SK-N-MC (cell line): ENCODE results near the gene ANXA8.

Source experiments
- DNase-seq: peaks from one replicate; pipeline ENCODE4 v3.0.0-alpha.2; 2011; ENCODE audit warnings: low read depth, low spot score
- H3K27ac ChIP-seq: fragments of 200-600 bp; sonication (generic); 2 replicates; pipeline ENCODE4 v1.5.1; 2016; ENCODE audit warnings: mixed run types
- H3K36me3 ChIP-seq: fragments of 200-600 bp; sonication (generic); 2 replicates; pipeline ENCODE4 v1.6.1; 2017; ENCODE audit warnings: antibody characterized with exemption, low read length, mixed read lengths; ENCODE audit not compliant: insufficient read depth
- H3K4me3 ChIP-seq: fragments of 200-600 bp; sonication (generic); 2 replicates; pipeline ENCODE4 v1.5.1; 2016
- H3K9ac ChIP-seq: fragments of 200-600 bp; sonication (generic); 2 replicates; pipeline ENCODE4 v1.8.0; 2017; ENCODE audit warnings: mixed run types, mixed read lengths; ENCODE audit not compliant: insufficient read length
- H3K9me3 ChIP-seq: fragments of 200-600 bp; sonication (generic); 2 replicates; pipeline ENCODE4 v1.6.1; 2017; ENCODE audit warnings: low read depth, mild to moderate bottlenecking, antibody characterized with exemption, low read length, moderate library complexity, mixed read lengths
- EZH2 ChIP-seq: fragments of 200-600 bp; sonication (generic); IDR thresholded peaks from one replicate; pipeline ENCODE4 v1.6.1; 2017; ENCODE audit warnings: antibody characterized with exemption
- FOXP2 ChIP-seq: optimal IDR thresholded peaks from 2 replicates; pipeline ENCODE3; 2011; ENCODE audit warnings: mild to moderate bottlenecking, moderate library complexity; ENCODE audit not compliant: insufficient read depth; ENCODE audit errors: extremely low read length, control extremely low read depth
- POLR2AphosphoS5 ChIP-seq: IDR thresholded peaks from 2 replicates; pipeline ENCODE4 v1.6.1; 2012; ENCODE audit warnings: mild to moderate bottlenecking, low read depth, low read length, borderline replicate concordance

ANXA8 gene

GRCh38 chr10:47452495-47453140, 31.3 kb downstream of the ANXA8 start:
- TF ChIP-seq EZH2: no peak
- TF ChIP-seq POLR2AphosphoS5: no peak
- no peak overlapping the region for H3K4me3 ChIP-seq
- no peak for DNase-seq
- H3K36me3 ChIP-seq: no peaks in the 10 kb centered on the region
- H3K9ac ChIP-seq: no peak overlapping the region
- H3K9me3 ChIP-seq: no peaks in the 10 kb centered on the region
- H3K27ac ChIP-seq: no peak overlapping the region

GRCh38 chr10:47451998-47452494, 31.9 kb downstream of the ANXA8 start:
- no peaks in the 10 kb centered on the region for H3K9me3 ChIP-seq
- no peaks in the 10 kb centered on the region for H3K36me3 ChIP-seq
- H3K4me3 ChIP-seq: no peak overlapping the region
- TF ChIP-seq FOXP2: no peak
- TF ChIP-seq EZH2: no peak
- TF ChIP-seq POLR2AphosphoS5: no peak
- H3K27ac ChIP-seq: no peak overlapping the region
- H3K9ac ChIP-seq: no peak overlapping the region
- no peak for DNase-seq

- H3K9ac ChIP-seq: no peak overlapping the region
- DNase-seq: no peak
- H3K9me3 ChIP-seq: no peaks in the 10 kb centered on the region
- no peaks in the 10 kb centered on the region for H3K36me3 ChIP-seq
- no peak overlapping the region for H3K27ac ChIP-seq
- no peak overlapping the region for H3K4me3 ChIP-seq
- TF ChIP-seq FOXP2: no peak
- TF ChIP-seq EZH2: no peak
- no peak for TF ChIP-seq POLR2AphosphoS5
These were observed 32.5 kb downstream of the ANXA8 start for GRCh38 chr10:47451273-47451997.

DNA sequence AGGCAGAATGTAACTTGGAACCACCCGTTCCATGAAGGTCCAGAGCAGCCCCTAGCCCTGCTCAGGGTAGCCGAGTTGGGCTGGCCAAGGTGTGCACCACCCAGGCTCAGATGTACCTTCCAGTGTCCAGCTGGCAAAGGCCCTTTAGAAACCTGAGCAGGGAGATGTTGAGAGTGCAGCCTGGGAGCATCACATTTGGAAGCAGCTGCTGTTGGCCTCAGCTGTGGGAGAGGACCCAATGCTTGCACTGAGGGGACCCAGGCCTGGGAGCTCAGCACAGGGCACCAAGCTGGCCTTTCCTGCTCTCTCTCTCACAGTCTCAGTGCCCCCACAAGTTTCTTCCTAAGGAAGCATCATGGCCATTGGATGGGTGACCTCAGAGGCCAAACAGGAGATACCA, 33.5 kb downstream of the ANXA8 start:
- no peaks in the 10 kb centered on the region for H3K36me3 ChIP-seq
- H3K9ac ChIP-seq: no peak overlapping the region
- no peak overlapping the region for H3K4me3 ChIP-seq
- no peak overlapping the region for H3K27ac ChIP-seq
- H3K9me3 ChIP-seq: no peaks in the 10 kb centered on the region
- DNase-seq: no peak
- no peak for TF ChIP-seq EZH2
- TF ChIP-seq FOXP2: no peak
- TF ChIP-seq POLR2AphosphoS5: no peak

DNA sequence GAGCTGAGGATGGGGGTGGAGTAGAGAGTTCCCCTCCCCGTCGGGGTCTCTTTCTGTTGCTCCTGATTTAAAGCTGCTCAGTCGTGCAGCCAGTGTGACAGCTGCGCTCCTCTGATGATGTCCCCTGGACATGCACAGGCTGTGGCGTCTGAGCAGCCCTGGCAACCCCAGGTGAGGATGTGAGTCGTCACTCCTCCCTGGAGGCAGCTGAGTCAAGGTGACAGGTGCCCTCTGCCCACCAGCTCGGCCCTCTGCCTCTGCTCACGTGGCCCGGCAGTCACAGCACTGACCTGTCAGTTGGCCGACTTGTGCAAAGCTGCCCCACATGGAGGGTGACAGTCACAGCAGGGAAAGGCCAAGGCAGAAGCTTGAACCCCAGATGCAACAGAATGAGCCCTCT, 33.9 kb downstream of the ANXA8 start:
- Histone ChIP-seq H3K9ac (no peak overlapping the region), H3K27ac (no peak overlapping the region), H3K9me3 (no peaks in the 10 kb centered on the region), H3K4me3 (no peak overlapping the region), H3K36me3 (no peaks in the 10 kb centered on the region)
- DNase-seq: no peak
- TF ChIP-seq FOXP2: no peak
- no peak for TF ChIP-seq POLR2AphosphoS5
- no peak for TF ChIP-seq EZH2

- Histone ChIP-seq H3K36me3 (no peaks in the 10 kb centered on the region), H3K9ac (no peak overlapping the region), H3K4me3 (no peak overlapping the region), H3K27ac (no peak overlapping the region), H3K9me3 (no peaks in the 10 kb centered on the region)
- DNase-seq: no peak
- TF ChIP-seq EZH2: no peak
- TF ChIP-seq POLR2AphosphoS5: no peak
- TF ChIP-seq FOXP2: no peak
These were observed 34.6 kb downstream of the ANXA8 start for GRCh38 chr10:47449102-47449978.

GRCh38 chr10:47447705-47448104, 36.2 kb downstream of the ANXA8 start:
- H3K9ac ChIP-seq: no peak overlapping the region
- DNase-seq: no peak
- no peaks in the 10 kb centered on the region for H3K36me3 ChIP-seq
- no peak overlapping the region for H3K4me3 ChIP-seq
- no peak for TF ChIP-seq FOXP2
- TF ChIP-seq EZH2: no peak
- TF ChIP-seq POLR2AphosphoS5: no peak
- no peaks in the 10 kb centered on the region for H3K9me3 ChIP-seq
- no peak overlapping the region for H3K27ac ChIP-seq

DNA sequence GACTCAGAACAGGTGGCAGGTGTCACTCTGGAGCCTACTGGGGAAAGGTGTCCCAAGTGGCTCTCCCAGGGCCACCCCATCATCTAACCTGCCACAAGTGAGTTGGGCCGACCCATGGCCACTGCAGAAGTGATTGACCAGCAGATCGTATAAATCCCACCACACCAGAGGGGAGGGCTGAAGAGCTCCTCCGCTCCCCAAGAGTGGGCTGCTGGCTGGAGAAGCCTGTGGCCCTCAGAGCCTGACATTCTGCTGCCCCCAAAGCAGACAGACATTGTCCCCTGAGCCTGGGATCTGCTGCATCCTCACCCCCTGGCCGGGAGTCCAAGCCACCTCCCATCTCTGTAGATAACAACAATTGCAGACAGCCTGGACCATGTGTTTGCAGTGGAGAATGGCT, 36.7 kb downstream of the ANXA8 start:
- no peak for TF ChIP-seq POLR2AphosphoS5
- no peak for TF ChIP-seq EZH2
- no peak for TF ChIP-seq FOXP2
- Histone ChIP-seq H3K4me3 (no peak overlapping the region), H3K9me3 (no peaks in the 10 kb centered on the region), H3K27ac (no peak overlapping the region), H3K9ac (no peak overlapping the region), H3K36me3 (no peaks in the 10 kb centered on the region)
- no peak for DNase-seq
